Stimulated activated CD4-positive, alpha-beta T cell treated with anti-CD3 and anti-CD28 coated beads, TNF-alpha, amount 100 ng/mL, for 48 hours (primary cell): ENCODE data around the gene SLC9A3.
"Not testable (repeated sequence)": the region's sequence is repeated elsewhere in the genome, so short reads cannot be mapped to it uniquely, and the experiment has no call there.

ENCODE experiments used
- DNase-seq, 3 donors: peaks; one replicate each; pipeline ENCODE4 v3.0.0-alpha.2; 2020; ENCODE audit warnings: low read depth in 3 of 3

SLC9A3 gene

GRCh38 chr5:476102-476813 lies 48.0 kb downstream of the SLC9A3 start:
- no peak for DNase-seq

- no peak for DNase-seq
These were observed 48.5 kb downstream of the SLC9A3 start for GRCh38 chr5:475704-476101.

GRCh38 chr5:474840-475661 lies 49.2 kb downstream of the SLC9A3 start:
- no peak for DNase-seq

- DNase-seq, result not testable (repeated sequence)
These were observed 49.9 kb downstream of the SLC9A3 start for GRCh38 chr5:474232-474839.

- DNase-seq, result no peak
These were observed 50.6 kb downstream of the SLC9A3 start for GRCh38 chr5:473551-474192.

GRCh38 chr5:472656-473550 lies 51.3 kb downstream of the SLC9A3 start:
- DNase-seq, result peak; percentile 78 to 90 (median 81)

GRCh38 chr5:472076-472655 lies 52.1 kb downstream of the SLC9A3 start:
- DNase-seq, result no peak

GRCh38 chr5:471750-472058 lies 52.5 kb downstream of the SLC9A3 start:
- DNase-seq, result no peak

- no peak for DNase-seq
These were observed 53.1 kb downstream of the SLC9A3 start for GRCh38 chr5:470961-471749.

- DNase-seq, result no peak
These were observed 54.3 kb downstream of the SLC9A3 start for GRCh38 chr5:469752-470483.

- DNase-seq, result no peak
These were observed 55.8 kb downstream of the SLC9A3 start for GRCh38 chr5:468401-468800.

GRCh38 chr5:466661-467310 lies 57.5 kb downstream of the SLC9A3 start:
- no peak for DNase-seq

- DNase-seq, result no peak
These were observed 58.5 kb downstream of the SLC9A3 start for GRCh38 chr5:465591-466403.

GRCh38 chr5:464843-465590 lies 59.2 kb downstream of the SLC9A3 start:
- DNase-seq, result no peak

- DNase-seq, result no peak
These were observed 59.8 kb downstream of the SLC9A3 start for GRCh38 chr5:464446-464842.

GRCh38 chr5:463952-464351 lies 60.3 kb downstream of the SLC9A3 start:
- no peak for DNase-seq

GRCh38 chr5:463301-463700 lies 60.9 kb downstream of the SLC9A3 start:
- no peak for DNase-seq
